ENCODE results near the gene B3GNT5.

The B3GNT5 gene

DNA sequence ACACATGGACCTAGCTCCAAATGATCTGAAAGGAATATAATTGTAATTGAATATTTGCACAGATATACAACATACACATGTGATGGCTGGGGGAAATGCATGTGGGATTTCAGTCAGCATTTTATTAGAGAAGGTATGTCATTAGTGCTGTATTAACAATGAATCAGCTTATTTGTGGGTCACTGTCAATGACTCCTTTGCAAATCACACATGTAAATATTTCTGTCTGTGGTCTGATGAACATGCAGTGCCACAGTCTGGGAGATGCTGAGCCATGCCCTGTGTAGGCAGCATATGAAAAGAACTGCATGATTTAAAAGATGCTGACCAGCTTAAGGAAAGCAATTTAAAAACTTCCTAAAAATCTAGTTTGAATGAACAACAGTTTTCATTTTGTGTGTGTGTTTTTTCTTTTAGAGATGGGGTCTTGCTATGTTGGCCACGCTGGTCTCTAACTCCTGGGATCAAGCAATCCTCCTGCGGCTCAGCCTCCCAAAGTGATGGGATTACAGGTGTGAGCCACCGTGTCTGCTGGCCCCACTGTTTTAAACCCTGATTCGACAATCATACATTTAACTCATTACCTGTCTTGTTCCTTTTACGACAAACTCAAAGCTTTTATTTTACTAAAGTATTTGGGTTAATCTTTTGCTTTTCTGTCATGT is 803 bp upstream of the B3GNT5 start:
- Histone ChIP-seq H2AFZ (ENCODE audit: low read depth, low read length) (no peak overlapping the region), H3K4me1 (ENCODE audit: low read length) (no peaks in the 10 kb centered on the region), H3K9ac (ENCODE audit: low read length) (no peak overlapping the region), H3K4me3 (ENCODE audit: low read length) (no peak overlapping the region), H3K27me3 (ENCODE audit: low read depth, low read length) (no peaks in the 10 kb centered on the region), H3K4me2 (ENCODE audit: low read length) (no peak overlapping the region), H3K36me3 (replicated peaks; ENCODE audit: low read depth, low read length) (no peaks in the 10 kb centered on the region), H4K20me1 (ENCODE audit: insufficient read depth, low read length) (no peaks in the 10 kb centered on the region), H3K9me3 (ENCODE audit: insufficient read depth, low read length) (no peaks in the 10 kb centered on the region), H3K27ac (ENCODE audit: low read length) (no peak overlapping the region), H3K79me2 (ENCODE audit: low read length) (no peaks in the 10 kb centered on the region)
- TF ChIP-seq, protein P1, sequence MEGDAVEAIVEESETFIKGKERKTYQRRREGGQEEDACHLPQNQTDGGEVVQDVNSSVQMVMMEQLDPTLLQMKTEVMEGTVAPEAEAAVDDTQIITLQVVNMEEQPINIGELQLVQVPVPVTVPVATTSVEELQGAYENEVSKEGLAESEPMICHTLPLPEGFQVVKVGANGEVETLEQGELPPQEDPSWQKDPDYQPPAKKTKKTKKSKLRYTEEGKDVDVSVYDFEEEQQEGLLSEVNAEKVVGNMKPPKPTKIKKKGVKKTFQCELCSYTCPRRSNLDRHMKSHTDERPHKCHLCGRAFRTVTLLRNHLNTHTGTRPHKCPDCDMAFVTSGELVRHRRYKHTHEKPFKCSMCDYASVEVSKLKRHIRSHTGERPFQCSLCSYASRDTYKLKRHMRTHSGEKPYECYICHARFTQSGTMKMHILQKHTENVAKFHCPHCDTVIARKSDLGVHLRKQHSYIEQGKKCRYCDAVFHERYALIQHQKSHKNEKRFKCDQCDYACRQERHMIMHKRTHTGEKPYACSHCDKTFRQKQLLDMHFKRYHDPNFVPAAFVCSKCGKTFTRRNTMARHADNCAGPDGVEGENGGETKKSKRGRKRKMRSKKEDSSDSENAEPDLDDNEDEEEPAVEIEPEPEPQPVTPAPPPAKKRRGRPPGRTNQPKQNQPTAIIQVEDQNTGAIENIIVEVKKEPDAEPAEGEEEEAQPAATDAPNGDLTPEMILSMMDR (IDR thresholded peaks at IDR 0.05; ENCODE audit: low read depth, low read length), result no peak
- no peak for TF ChIP-seq EZH2phosphoT487 (IDR thresholded peaks at IDR 0.05; ENCODE audit: low read depth)

DNA sequence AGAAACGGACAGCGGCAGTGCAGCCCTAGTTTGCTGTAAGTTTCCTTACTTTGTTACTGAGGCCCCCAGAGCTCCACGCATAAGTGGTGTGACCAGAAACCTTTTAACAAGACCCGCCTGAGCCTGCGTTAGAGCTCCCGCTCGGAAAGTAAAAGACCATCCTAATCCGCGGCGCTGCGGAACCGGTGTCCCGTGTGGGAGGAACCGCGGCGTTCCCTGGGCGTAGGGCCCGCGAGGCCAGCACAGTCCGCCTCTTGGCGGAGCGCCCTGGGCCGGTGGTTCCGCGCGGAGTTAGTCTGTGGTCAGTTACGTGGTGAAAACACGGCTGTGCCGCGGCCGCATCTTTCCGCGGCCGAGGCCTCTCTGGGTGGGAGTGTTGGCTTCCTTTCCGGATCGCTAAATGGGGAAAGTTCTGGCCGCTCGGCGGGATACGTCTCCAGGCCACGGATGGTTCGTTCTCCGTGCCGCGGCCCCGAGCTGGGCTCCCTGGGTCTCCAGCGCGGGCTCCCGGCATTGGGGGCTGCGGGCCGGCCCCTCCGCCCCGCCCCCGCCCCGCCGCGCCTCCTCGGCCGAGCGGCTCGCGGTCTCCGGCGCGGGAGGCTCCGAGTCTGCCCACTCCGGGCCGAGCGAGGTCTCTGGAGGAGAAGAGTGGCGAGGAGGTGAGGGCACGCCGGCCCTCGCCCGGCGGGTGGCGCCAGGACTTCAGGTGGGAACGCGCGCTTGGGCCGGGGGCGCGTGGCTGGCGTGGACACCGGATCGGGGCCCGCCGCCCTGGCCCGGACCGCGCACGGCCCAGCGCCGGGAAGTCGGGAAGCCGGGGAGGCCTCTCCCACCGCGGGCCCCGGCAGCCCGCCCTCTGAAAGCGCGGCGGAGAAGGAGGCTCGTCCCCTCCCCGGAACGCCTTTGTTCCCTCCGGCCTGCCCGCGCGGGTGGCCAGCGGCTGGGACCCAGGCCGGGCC is 754 bp downstream of the B3GNT5 start:
- Histone ChIP-seq H3K4me2 (ENCODE audit: low read length) (no peak overlapping the region), H3K9me3 (ENCODE audit: insufficient read depth, low read length) (no peaks in the 10 kb centered on the region), H2AFZ (ENCODE audit: low read depth, low read length) (no peak overlapping the region), H3K9ac (ENCODE audit: low read length) (no peak overlapping the region), H3K27ac (ENCODE audit: low read length) (no peak overlapping the region), H3K4me3 (ENCODE audit: low read length) (no peak overlapping the region), H4K20me1 (ENCODE audit: insufficient read depth, low read length) (no peaks in the 10 kb centered on the region), H3K27me3 (ENCODE audit: low read depth, low read length) (no peaks in the 10 kb centered on the region), H3K36me3 (replicated peaks; ENCODE audit: low read depth, low read length) (no peaks in the 10 kb centered on the region), H3K4me1 (ENCODE audit: low read length) (no peaks in the 10 kb centered on the region), H3K79me2 (ENCODE audit: low read length) (no peaks in the 10 kb centered on the region)
- TF ChIP-seq EZH2phosphoT487 (IDR thresholded peaks at IDR 0.05; ENCODE audit: low read depth), result no peak
- TF ChIP-seq, protein P1 (IDR thresholded peaks at IDR 0.05; ENCODE audit: low read depth, low read length), result no peak

GRCh38 chr3:183254487-183255347 is 1.7 kb downstream of the B3GNT5 start:
- no peak overlapping the region for H3K27ac ChIP-seq (ENCODE audit: low read length)
- no peaks in the 10 kb centered on the region for H3K36me3 ChIP-seq (replicated peaks; ENCODE audit: low read depth, low read length)
- 0 out of 2 replicates have a peak, but pooled peaks cover 5% of the 10 kb centered on the region for H3K27me3 ChIP-seq (ENCODE audit: low read depth, low read length)
- no peaks in the 10 kb centered on the region for H3K4me1 ChIP-seq (ENCODE audit: low read length)
- H3K79me2 ChIP-seq (ENCODE audit: low read length), result no peaks in the 10 kb centered on the region
- H3K9ac ChIP-seq (ENCODE audit: low read length), result no peak overlapping the region
- no peak for TF ChIP-seq EZH2phosphoT487 (IDR thresholded peaks at IDR 0.05; ENCODE audit: low read depth)
- TF ChIP-seq, protein P1 (IDR thresholded peaks at IDR 0.05; ENCODE audit: low read depth, low read length), result no peak
- no peak overlapping the region for H2AFZ ChIP-seq (ENCODE audit: low read depth, low read length)
- no peak overlapping the region for H3K4me3 ChIP-seq (ENCODE audit: low read length)
- H3K9me3 ChIP-seq (ENCODE audit: insufficient read depth, low read length), result no peaks in the 10 kb centered on the region
- H4K20me1 ChIP-seq (ENCODE audit: insufficient read depth, low read length), result no peaks in the 10 kb centered on the region
- no peak overlapping the region for H3K4me2 ChIP-seq (ENCODE audit: low read length)

Data from OCI-LY3 (cell line).